HG03442 (cell line): Measurements from ENCODE around the gene SSH2.
"Not testable (repeated sequence)": the region's sequence is repeated elsewhere in the genome, so short reads cannot be mapped to it uniquely, and the experiment has no call there.

Source experiments
- ATAC-seq: cut with Tn5 transposase; IDR thresholded peaks from one replicate; pipeline ENCODE4 v1.9.1; 2021; ENCODE audit warnings: mild to moderate bottlenecking, moderate library complexity; ENCODE audit not compliant: unreplicated experiment

Gene SSH2

DNA sequence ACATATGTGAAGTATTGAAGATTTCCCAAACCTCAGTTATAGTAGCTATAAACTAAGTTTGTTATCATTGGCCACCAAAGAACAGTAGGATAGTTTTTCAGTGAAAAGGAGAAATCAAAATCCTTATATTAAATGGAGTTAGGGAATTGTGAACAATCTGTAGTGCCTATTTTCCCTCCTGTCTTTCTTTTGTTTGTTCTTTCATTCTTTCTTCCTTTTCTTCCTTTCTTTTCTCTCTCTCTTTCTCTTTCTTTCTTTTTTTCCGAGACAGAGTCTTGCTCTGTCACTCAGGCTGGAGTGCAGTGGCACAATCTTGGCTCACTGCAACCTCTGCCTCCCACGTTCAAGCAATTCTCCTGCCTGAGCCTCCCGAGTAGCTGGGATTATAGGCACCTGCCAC is 48.8 kb downstream of the SSH2 start:
- no peak for ATAC-seq

DNA sequence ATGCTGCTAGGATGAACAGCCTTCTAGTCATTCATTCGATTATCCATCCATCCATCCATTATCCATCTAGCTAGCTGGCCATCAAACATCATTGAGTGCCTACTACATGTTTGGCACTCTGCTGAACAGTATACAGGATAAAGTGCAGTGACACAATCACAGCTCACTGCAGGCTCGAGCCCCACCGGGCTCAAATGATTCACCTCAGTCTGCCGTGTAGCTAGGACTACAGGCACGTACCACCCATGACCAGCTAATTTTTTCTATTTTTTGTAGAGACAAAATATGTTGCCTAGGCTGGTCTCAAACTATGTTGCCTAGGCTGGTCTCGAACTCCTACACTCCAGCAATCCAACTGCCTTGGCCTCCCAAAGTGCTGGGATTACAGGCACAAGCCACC is 50.0 kb downstream of the SSH2 start:
- ATAC-seq: no peak

DNA sequence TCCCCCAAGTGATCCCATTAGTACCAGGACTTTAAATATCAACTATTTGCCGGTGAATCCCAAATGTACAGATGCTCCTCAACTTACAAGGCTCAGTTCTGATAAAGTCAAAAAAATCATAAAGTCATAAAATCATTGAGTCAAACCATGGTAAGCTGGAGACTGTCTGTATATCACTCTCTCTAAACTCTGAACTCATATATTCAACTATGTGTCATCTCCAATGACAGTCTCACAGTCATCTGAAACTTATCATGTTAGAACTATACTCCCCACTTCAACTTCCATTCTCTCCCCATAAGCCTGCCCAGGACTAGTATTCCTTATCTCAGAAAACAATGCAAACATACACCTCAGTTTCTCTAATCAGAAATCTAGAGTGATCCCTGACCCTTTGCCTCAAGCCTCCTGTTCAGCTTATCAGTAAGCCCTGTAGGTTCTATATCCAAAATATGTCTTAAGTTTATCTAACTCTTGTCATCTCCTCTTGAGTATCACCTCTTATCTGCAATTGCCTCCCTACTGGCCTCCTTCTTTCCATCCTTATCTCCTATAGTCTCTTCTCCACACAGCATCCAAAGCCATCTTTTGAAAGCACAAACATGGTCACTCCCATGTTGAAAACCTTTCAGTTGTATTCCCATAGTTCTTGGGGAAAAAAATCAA is 55.0 kb downstream of the SSH2 start:
- no peak for ATAC-seq

DNA sequence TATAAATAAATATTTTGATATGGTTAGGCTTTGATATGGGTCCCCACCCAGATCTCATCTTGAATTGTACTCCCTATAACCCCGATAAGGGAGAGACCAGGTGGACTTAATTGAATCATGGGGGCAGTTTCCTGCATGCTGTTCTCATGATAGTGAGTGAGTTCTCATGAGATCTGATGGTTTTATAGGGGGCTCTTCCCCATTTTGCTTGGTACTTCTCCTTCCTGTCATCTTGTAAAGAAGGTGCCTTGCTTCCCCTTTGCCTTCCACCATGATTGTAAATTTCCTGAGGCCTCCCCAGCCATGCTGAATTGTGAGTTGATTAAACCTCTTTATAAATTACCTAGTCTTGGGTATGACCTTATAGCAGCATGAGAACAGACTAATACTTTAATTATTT is 55.7 kb downstream of the SSH2 start:
- not testable (repeated sequence) for ATAC-seq

DNA sequence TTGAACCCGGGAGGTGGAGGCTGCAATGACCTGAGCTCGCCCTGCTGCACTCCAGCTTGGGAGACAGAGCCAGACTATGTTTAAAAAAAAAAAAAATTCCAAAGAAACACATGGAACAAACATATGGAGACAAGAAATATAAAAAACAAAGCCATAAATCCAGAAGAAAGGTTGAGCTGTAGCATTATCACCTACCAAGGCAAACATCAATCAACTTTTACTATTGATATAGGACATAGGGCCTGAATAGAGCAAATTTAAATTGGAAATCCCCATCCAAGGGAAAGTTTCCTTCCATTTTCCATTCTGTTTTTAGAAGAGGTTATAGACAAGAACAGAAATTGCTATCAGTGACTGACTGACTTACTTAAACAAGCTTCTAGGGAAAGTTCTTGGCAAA is 56.6 kb downstream of the SSH2 start:
- ATAC-seq: no peak

DNA sequence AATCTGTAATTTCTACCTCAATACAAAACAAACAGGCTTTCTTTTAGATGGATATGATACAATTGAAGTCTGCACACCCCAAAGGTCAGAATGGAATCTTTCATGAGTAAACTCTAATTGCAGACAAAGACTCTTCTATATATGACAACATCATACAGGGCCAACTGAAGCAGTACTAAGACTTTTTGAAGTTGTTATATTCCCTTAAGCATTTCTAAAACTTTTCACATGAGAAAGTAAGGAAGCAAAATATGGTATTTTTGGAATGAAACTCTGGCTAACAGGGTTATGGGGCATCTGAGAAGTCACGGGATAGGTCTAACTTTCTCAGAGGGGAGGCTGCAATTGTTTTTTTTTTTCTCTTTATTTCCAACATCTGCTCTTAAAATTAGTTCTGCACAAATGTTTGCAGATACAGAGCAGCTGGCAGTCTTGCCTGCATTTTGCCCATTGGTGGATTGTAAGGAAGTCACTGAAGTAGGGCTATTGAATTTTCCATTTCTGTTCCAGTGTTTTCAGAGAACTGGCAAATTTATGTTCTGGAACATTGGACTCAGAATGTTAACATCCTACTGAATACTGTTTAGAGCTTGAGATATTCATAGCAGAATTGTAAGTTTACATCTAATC is 59.1 kb downstream of the SSH2 start:
- ATAC-seq: no peak

DNA sequence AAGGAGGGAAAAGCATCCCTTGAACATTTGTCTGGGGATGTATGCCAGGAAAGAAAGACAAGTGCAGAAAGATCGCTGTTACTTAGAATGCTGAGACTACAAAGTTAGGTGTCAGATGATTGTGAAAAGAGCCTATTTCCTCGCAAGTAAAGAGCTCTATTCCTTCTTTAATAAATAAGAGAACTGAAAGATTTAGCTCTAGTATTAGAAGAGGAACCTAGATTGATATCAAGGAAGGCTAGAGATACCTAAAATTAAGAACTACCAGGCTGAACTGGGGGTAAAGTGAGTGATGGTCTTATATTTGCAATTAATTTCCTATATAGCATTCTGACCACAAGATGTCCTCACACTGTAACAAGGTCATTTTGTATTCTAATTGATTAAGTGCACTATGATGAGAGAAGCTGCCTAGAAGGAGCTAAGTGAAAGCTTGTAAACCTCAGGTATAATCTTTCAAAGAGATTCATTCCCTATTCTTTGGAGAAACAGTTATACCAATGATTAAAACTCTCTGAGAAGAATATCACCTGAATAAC is 62.3 kb downstream of the SSH2 start:
- no peak for ATAC-seq

DNA sequence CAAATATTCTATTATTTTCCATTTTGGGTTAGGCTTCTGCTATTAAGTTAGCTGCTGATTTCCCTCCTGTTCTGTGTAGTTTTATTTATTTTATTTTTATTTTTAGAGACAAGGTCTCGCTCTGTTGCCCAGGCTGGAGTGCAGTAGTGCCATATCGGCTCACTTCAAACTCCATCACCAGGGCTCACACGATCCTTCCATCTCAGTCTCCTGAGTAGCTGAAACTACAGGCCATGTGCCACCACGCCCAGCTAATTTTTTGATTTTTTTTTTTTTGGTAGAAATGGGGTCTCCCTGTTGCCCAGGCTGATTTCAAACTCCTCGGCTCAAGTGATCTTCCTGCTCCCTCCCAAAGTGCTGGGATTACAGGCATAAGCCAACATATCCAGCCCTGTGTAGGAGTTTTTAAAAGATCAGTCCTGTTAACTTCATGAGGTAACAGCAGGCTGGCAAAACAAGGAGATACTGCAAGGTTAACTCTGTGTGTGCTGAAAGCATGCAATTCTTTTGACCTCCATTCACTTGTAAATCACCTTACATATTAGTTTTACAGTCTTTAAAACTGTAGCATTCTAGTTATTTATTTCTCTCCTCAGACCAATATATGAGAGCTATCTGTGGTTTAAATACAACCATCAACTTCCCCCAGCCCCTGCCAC is 63.2 kb downstream of the SSH2 start:
- ATAC-seq: no peak

DNA sequence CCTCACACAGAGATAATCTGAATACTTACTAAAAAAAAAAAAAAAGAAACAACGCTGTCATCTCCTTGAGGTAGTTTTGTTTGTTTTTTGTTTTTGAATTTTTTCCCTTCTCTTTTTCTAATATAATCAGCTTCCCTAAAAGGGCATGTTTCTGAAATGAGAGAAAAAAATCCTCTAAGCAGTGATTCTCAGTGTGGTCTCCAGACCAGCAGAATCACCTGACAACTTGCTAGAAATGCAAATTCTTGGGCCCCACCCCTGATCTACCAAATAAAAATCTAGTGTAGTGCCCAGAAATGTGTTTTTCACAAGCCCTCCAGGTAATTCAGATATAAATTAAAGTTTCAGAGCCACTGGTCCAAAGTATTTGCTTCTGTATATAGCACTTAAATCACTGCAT is 65.4 kb downstream of the SSH2 start:
- no peak for ATAC-seq

DNA sequence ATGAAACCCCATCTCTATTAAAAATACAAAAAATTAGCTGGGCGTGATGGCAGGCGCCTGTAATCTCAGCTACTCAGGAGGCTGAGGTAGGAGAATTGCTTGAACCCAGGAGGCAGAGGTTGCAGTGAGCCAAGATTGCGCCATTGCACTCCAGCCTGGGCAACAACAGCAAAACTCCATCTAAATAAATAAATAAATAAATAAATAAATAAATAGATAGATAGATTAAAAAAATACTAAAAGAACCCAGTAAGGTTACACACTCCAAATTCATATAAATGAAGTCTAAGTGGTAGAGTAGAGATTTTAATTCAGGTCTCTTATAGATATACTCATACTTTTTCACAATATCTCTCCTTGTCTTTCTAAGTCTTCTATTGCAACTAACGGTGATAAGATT is 65.9 kb downstream of the SSH2 start:
- not testable (repeated sequence) for ATAC-seq

DNA sequence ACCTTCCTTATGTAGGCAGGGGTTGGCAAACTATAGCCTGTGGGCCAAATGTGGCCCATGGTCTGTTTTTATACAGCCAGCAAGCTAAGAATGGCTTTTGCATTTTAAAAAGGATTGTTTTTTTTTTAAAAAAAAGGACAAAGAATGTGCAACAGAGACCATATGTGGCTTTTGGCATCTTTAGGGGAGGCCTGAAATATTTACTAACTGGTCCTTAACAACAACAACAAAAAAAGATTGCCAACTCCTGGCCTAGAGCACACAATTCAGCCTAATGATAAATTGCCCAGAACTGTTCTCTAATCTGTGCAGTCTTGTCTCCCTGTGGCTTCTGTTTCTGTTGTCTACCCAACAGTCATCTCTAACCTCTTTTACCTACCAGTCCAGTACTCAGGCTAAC is 67.1 kb downstream of the SSH2 start:
- no peak for ATAC-seq

DNA sequence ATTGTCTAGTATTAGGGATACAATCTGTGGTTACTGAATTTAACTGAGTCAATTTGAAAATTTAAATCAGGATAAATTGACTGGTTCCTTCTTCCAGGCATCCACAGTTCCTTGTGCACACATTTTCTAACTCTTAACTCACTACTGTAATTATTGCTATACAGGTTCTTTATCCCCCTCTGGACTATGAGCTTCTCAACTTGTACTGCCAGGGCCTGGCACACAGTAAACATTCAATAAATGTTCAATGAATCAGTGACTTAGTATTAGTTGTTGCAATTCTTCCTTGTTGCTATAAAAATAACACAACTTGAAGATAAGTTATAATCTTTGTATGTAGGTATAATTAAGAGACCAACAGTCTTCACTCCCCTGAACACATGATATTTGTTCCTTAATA is 67.9 kb downstream of the SSH2 start:
- no peak for ATAC-seq

DNA sequence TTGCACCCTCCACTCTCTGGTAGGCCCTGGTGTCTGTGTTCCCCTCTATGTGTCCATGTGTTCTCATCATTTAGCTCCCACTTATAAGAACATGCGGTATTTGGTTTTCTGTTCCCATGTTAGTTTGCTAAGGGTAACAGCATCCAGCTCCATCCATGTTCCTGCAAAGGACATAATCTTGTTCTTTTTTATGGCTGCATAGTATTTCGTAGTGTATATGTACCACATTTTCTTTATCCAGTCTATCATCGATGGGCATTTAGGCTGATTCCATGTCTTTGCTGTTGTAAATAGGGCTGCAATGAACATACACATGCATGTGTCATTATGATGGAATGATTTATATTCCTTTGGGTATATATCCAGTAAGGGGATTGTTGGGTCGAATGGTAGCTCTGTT is 70.6 kb downstream of the SSH2 start:
- not testable (repeated sequence) for ATAC-seq

DNA sequence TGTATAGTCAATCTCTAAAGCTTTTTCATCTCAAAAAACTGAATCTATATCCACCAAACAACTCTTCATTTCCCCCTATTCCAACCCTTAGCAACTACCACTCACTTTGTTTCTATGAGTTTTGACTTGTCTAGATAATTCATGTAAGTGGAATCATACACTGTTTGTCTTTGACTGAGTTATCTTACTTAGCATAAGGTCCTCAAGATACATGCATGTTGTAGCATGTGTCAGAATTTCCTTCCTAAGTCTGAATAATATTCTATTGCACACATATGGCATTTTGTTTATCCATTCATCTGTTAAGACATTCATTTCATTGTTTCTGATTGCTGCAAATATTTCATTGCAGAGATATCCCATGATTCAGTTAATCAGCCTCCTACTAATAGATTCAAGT is 72.2 kb downstream of the SSH2 start:
- no peak for ATAC-seq

DNA sequence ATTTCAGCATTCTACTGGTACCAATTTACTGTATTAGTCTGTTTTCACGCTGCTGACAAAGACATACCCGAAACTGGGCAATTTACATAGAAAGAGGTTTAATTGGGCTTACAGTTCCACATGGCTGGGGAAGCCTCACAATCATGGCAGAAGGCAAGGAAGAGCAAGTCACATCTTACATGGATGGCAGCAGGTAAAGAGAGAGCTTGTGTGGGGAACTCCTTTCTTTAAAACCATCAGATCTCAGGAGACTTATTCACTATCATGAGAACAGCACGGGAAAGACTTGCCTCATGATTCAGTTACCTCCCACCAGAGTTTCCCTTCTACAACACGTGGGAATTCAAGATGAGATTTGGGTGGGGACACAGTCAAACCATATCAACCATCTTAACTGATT is 72.9 kb downstream of the SSH2 start:
- not testable (repeated sequence) for ATAC-seq

DNA sequence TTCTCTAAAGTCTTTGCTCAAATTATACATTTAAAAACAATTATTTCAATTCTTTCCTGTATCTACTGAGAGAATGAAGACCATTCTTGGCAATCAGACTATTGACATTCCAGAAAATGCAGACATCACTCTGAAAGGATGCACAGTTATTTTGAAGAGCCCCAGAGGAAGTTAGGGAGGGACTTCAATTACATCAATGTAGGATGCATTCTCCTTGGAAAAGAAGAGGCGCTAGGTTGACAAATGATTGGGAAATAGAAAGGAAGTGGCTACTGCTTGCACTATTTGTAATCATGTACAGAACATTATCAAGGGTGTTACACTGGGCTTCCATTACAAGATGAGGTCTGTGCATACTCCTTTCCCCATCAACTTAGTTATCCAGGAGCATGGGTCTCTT is 74.3 kb downstream of the SSH2 start:
- ATAC-seq: no peak

DNA sequence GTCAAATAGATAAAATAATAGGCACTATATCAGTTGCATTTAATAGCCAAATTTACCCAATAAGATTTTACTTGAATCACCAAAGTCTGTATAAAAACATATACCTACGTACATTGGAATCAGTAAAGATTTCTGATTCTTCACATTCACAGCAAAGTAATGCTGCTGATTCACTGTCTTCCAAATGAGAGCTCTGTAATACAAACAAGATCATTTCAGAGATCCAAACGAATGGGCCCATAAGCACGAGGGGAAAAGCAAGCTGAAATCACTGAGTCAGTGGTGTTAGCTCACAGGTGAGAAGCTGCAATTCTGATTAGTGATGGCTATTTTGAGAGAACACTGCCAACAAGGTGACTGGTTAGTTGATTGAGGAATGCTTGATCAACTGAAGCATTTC is 81.3 kb downstream of the SSH2 start:
- ATAC-seq: no peak

DNA sequence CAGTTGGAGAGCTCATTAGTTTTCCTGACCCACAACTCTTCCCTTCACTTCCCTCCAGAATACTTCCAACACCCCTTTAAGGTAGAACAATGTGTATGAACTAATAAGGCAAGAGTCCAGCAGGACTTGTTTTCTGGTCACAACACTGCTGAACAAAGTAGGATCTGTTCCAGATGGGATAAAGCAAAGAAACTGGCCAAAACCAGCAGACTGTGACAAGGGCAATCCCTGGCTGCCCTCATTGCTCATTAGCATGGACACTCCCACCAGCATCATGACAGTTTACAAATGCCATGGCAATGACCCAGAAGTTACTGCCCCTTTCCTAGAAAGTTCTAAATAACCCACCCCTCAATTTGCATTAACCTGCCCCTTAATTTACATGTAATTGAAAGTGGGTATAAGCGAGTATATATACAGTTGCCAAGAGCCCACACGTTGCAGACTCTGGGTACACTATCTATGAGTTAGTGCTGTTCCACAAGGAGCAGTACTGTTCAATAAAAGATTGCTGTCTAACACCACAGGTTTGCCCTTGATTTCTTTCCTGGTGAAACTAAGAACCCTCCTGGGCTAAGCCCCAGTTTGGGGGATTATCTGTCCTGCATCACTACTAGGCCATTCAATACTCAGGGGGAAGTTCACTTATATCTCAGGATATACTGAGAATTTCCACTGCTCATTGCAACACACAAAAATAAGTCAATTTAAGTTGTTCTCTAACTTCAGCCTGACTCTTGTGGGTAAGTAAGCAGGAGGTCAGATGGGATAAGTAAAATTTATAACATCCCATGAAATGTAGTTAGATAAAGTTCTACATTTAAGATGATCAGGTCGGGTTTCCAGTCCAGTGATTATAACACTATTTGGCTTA is 82.3 kb downstream of the SSH2 start:
- no peak for ATAC-seq

DNA sequence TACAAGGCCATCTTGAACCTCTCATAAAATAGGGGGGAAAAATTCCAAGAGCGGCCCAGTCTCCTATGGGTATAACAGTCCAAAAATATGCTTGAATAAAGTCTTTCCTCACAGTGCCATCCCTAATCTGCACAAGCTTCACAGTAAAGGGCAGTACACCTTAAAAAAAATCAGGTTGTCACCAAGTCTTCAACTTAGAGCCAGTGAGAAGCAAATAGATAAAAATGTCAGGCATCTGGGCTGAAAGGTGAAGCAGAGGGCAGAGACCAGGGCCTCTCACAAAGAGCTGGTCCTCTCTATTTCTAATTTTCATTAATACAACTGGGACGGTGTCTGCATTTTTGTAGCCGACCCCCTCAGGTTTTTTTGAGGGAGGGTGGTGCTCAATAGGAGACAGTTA is 82.9 kb downstream of the SSH2 start:
- ATAC-seq: no peak

DNA sequence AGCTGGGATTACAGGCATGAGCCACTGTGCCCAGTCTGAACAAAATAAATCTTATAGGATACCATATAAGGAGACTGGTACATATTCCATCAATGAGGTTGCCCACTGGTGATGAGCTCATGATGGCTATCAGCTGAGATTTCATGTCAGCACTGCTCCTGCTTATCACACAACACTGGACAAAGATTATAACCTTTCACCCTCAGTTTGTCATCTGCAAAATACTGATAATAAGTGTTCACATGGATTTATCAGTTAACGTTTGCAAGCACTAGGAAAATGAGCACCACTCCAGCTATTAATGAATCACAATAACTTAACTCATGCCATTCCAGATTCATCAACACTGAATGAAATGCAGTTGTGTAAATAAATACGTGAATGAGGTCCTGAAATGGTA is 83.7 kb downstream of the SSH2 start:
- ATAC-seq: no peak

DNA sequence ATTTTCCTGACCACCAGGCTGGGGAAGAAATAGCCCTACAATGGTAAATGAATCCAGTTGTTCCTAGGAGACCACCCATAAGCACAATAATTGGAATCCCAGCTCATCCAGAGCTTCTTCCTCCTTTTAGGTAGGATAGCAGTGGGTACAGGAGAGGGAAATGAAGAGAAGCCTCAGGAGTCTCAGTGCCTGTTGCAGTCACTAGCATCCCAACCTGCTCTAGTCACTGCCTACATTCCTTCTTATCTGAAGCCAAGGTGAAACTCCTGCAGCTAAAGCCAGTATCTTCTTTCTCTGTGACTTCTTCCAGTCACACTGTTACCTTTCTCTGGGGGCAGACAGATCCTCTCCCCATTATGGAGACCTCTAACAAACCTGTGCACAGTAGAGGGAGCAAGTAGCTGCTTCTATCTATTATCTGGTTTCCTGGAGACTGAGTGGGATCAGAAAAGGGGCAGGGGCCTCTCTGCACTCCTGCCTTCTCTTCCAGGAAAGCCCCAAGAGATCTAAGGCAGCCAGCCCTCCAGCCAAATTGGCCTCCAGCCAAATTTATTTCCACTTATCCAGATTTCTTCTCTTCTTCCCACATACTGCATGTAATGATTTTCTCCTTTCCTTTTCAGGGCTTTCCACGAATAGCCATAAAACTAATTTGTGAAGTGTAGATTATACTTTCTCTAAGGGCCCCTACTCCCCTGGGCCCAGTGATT is 85.5 kb downstream of the SSH2 start:
- ATAC-seq: no peak
